GM18951 (cell line): Measurements from ENCODE around the gene ACSL3.

ENCODE experiments used
- POLR2A ChIP-seq: IDR thresholded peaks from 4 replicates; pipeline ENCODE4 v1.6.1; 2011; ENCODE audit warnings: mild to moderate bottlenecking; ENCODE audit not compliant: insufficient read length, insufficient read depth; ENCODE audit errors: extremely low read depth
- in situ Hi-C: fragments of 300-500 bp; cut with MboI; formaldehyde crosslinking; loops from one replicate; pipeline ENCODE4 v1.12.0; 2022; ENCODE audit warnings: low sequenced_read_pairs, mixed read lengths, inconsistent platforms; ENCODE audit not compliant: unreplicated experiment

Gene ACSL3

GRCh38 chr2:222949690-222950323, 89.0 kb downstream of the ACSL3 start:
- no peak for TF ChIP-seq POLR2A
- in situ Hi-C loops, result no loop called here

- in situ Hi-C loops, result no loop called here
- no peak for TF ChIP-seq POLR2A
Measured at GRCh38 chr2:222950638-222951285, 89.9 kb downstream of the ACSL3 start.

- in situ Hi-C loops, result no loop called here
- TF ChIP-seq POLR2A, result no peak
Measured at GRCh38 chr2:222952204-222952603, 91.4 kb downstream of the ACSL3 start.

- no peak for TF ChIP-seq POLR2A
- in situ Hi-C loops, result no loop called here
Measured at GRCh38 chr2:222955008-222955407, 94.2 kb downstream of the ACSL3 start.

- no peak for TF ChIP-seq POLR2A
- in situ Hi-C loops, result no loop called here
Measured at GRCh38 chr2:222959358-222959757, 98.5 kb downstream of the ACSL3 start.

GRCh38 chr2:222960126-222960525, 99.3 kb downstream of the ACSL3 start:
- in situ Hi-C loops, result no loop called here
- no peak for TF ChIP-seq POLR2A

- in situ Hi-C loops, result no loop called here
- TF ChIP-seq POLR2A, result no peak
Measured at GRCh38 chr2:222963641-222964040, 102.8 kb downstream of the ACSL3 start.

GRCh38 chr2:222964376-222965031, 103.7 kb downstream of the ACSL3 start:
- in situ Hi-C loops, result no loop called here
- TF ChIP-seq POLR2A, result no peak

GRCh38 chr2:222965555-222965954, 104.7 kb downstream of the ACSL3 start:
- in situ Hi-C loops, result no loop called here
- no peak for TF ChIP-seq POLR2A

- in situ Hi-C loops, result no loop called here
- TF ChIP-seq POLR2A, result no peak
Measured at GRCh38 chr2:222968550-222969155, 107.8 kb downstream of the ACSL3 start.

GRCh38 chr2:222969491-222969890, 108.7 kb downstream of the ACSL3 start:
- TF ChIP-seq POLR2A, result no peak
- in situ Hi-C loops, result no loop called here

- no peak for TF ChIP-seq POLR2A
- in situ Hi-C loops, result no loop called here
Measured at GRCh38 chr2:222972420-222972819, 111.6 kb downstream of the ACSL3 start.

- no peak for TF ChIP-seq POLR2A
- in situ Hi-C loops, result no loop called here
Measured at GRCh38 chr2:222973237-222973636, 112.4 kb downstream of the ACSL3 start.

- in situ Hi-C loops, result no loop called here
Measured at GRCh38 chr2:222973733-222974132, 112.9 kb downstream of the ACSL3 start.

GRCh38 chr2:222976521-222977061, 115.8 kb downstream of the ACSL3 start:
- in situ Hi-C loops, result no loop called here

More at GRCh38 chr2:222973733-222974132, 112.9 kb downstream of the ACSL3 start:
- TF ChIP-seq POLR2A, result no peak

More at GRCh38 chr2:222976521-222977061, 115.8 kb downstream of the ACSL3 start:
- TF ChIP-seq POLR2A, result no peak
